Fibroblast of skin of abdomen (primary cell): ENCODE data around the gene MYLK4.
A peak's percentile ranks its signal among the peaks of the same experiment; 100 is the strongest.

Source experiments
- DNase-seq: peaks from one replicate; pipeline ENCODE4 v3.0.0-alpha.2; 2013

MYLK4 gene

GRCh38 chr6:2656460-2657079 is 94.2 kb downstream of the MYLK4 start:
- DNase-seq = no peak

- DNase-seq = no peak
These were observed 94.8 kb downstream of the MYLK4 start for GRCh38 chr6:2655844-2656433.

- DNase-seq = no peak
These were observed 97.2 kb downstream of the MYLK4 start for GRCh38 chr6:2653369-2654032.

- DNase-seq = no peak
These were observed 98.1 kb downstream of the MYLK4 start for GRCh38 chr6:2652611-2653010.

- no peak for DNase-seq
These were observed 98.8 kb downstream of the MYLK4 start for GRCh38 chr6:2651961-2652360.

GRCh38 chr6:2651536-2651935 is 99.2 kb downstream of the MYLK4 start:
- no peak for DNase-seq

GRCh38 chr6:2646346-2646745 is 104.4 kb downstream of the MYLK4 start:
- no peak for DNase-seq

GRCh38 chr6:2643935-2644539 is 106.7 kb downstream of the MYLK4 start:
- no peak for DNase-seq

- no peak for DNase-seq
These were observed 107.6 kb downstream of the MYLK4 start for GRCh38 chr6:2643130-2643529.

- no peak for DNase-seq
These were observed 109.5 kb downstream of the MYLK4 start for GRCh38 chr6:2641044-2641725.

GRCh38 chr6:2640551-2640950 is 110.2 kb downstream of the MYLK4 start:
- DNase-seq = no peak

GRCh38 chr6:2639896-2640295 is 110.8 kb downstream of the MYLK4 start:
- DNase-seq = no peak

- DNase-seq = no peak
These were observed 111.6 kb downstream of the MYLK4 start for GRCh38 chr6:2639167-2639566.

GRCh38 chr6:2636672-2637071 is 114.0 kb downstream of the MYLK4 start:
- no peak for DNase-seq

- no peak for DNase-seq
These were observed 114.8 kb downstream of the MYLK4 start for GRCh38 chr6:2635911-2636310.

GRCh38 chr6:2634139-2634964 is 116.4 kb downstream of the MYLK4 start:
- peak; percentile 85 for DNase-seq

GRCh38 chr6:2633736-2634135 is 117.0 kb downstream of the MYLK4 start:
- no peak for DNase-seq

GRCh38 chr6:2632976-2633584 is 117.6 kb downstream of the MYLK4 start:
- no peak for DNase-seq

GRCh38 chr6:2632368-2632767 is 118.4 kb downstream of the MYLK4 start:
- DNase-seq = peak; percentile 9

GRCh38 chr6:2630891-2631571 is 119.7 kb downstream of the MYLK4 start:
- peak; percentile 18 for DNase-seq

GRCh38 chr6:2630359-2630758 is 120.4 kb downstream of the MYLK4 start:
- DNase-seq = peak; percentile 89
